DND-41 (cell line): ENCODE results near the gene DCTD.

Source experiments
- EZH2 ChIP-seq: IDR thresholded peaks from 3 replicates; pipeline ENCODE4 v1.6.1; 2012; ENCODE audit warnings: borderline replicate concordance, low read depth, mild to moderate bottlenecking, moderate library complexity, low read length, inconsistent platforms; ENCODE audit not compliant: severe bottlenecking
- TF ChIP-seq, protein P1 (sequence below): IDR thresholded peaks from 2 replicates; pipeline ENCODE4 v1.5.1; 2012; ENCODE audit warnings: borderline replicate concordance, low read length, moderate library complexity, mild to moderate bottlenecking; ENCODE audit not compliant: poor library complexity, severe bottlenecking; ENCODE audit errors: extremely low read depth

DNA sequence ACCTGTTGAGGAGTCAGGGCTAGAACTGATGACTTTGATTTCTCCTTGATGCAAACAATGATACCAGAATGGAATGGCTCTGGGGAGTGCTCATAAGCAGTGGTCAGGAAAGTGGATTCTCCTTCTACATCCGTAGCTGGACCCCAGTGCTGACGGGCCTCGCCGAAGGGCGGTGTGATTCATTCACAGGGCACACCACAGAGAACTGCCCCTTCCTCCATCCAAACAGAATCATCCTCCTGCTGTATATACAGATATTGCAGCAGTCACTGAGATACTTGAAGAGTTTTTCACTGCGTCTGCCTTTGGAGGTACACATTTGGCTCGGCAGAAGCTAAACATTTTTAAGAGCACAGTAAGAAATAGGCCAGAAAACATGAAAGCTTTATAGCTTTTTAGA, 7.3 kb upstream of the DCTD start:
- TF ChIP-seq, protein P1, sequence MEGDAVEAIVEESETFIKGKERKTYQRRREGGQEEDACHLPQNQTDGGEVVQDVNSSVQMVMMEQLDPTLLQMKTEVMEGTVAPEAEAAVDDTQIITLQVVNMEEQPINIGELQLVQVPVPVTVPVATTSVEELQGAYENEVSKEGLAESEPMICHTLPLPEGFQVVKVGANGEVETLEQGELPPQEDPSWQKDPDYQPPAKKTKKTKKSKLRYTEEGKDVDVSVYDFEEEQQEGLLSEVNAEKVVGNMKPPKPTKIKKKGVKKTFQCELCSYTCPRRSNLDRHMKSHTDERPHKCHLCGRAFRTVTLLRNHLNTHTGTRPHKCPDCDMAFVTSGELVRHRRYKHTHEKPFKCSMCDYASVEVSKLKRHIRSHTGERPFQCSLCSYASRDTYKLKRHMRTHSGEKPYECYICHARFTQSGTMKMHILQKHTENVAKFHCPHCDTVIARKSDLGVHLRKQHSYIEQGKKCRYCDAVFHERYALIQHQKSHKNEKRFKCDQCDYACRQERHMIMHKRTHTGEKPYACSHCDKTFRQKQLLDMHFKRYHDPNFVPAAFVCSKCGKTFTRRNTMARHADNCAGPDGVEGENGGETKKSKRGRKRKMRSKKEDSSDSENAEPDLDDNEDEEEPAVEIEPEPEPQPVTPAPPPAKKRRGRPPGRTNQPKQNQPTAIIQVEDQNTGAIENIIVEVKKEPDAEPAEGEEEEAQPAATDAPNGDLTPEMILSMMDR, result no peak
- TF ChIP-seq EZH2, result no peak
